ENCODE data around the gene TMEM14A. TPM values are rescaled to one million over a fixed set of nuclear protein-coding genes. Genes with fewer than 3 reads are reported as not detected.

TMEM14A gene
- total RNA-seq, 6 experiments from 2014 or later, result 20.7 to 41.2 (median 33.3) TPM

DNA sequence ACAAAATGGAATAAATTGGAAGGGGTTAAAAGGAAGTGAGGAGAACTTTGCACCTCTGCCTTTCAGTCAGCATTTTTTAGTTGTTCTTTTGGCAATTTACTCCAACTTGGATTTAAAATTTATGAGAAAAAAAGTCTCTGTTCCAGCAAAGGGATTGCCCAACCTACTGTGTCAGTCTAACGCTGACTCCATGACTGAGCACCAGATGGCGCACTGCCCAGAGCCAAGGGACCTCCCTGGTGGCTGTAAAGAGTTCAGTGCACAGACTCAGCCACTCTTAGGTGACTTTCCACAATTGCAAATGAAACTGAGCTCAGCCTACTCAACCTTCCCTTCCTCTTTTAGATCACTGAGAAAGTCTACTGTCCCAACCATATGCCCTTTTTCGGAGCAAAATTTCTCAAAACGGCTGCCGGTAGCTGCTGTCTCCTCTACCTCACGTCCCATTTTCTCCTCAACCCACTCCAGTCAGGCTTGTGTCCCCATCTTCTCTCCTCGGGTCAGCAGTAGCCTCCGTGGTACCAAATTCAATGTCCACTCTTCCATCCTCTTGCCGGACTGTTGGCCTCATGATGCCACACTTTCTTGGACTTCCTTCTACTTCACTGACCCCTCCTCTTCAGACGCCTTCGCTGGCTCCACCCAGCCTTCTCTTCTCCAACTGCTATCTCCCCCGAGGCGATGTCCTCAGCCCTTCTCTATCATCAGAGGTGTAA is 53.7 kb downstream of the TMEM14A start:
- peak overlapping the region; percentile 23 to 89 (median 65) for H3K27ac ChIP-seq
- H3K9me3 ChIP-seq, result no peaks in the 10 kb centered on the region
- WGBS (ENCODE audit: insufficient coverage, low coverage, low lambda C conversion rate, missing lambda C conversion rate), result 25% methylated on average over 11 of the region's 13 CpGs
- no peak for TF ChIP-seq POLR2A (IDR thresholded peaks at IDR 0.05)
- TF ChIP-seq, protein P1, sequence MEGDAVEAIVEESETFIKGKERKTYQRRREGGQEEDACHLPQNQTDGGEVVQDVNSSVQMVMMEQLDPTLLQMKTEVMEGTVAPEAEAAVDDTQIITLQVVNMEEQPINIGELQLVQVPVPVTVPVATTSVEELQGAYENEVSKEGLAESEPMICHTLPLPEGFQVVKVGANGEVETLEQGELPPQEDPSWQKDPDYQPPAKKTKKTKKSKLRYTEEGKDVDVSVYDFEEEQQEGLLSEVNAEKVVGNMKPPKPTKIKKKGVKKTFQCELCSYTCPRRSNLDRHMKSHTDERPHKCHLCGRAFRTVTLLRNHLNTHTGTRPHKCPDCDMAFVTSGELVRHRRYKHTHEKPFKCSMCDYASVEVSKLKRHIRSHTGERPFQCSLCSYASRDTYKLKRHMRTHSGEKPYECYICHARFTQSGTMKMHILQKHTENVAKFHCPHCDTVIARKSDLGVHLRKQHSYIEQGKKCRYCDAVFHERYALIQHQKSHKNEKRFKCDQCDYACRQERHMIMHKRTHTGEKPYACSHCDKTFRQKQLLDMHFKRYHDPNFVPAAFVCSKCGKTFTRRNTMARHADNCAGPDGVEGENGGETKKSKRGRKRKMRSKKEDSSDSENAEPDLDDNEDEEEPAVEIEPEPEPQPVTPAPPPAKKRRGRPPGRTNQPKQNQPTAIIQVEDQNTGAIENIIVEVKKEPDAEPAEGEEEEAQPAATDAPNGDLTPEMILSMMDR (IDR thresholded peaks at IDR 0.05), result peak; percentile 60 to 69 (median 64)
- H3K4me1 ChIP-seq, result peaks cover 0 to 60% (median 23%) of the 10 kb centered on the region in 4 donors
- intact Hi-C loops (cut with DNase I), result no loop called here
- DNase-seq (peak; percentile 91 to 96 (median 95)), ATAC-seq (peak; percentile 82 to 94 (median 88))
- H3K4me3 ChIP-seq, result peak overlapping the region in 1 of 3 donors; percentile 19
- no peaks in the 10 kb centered on the region for H3K36me3 ChIP-seq
- no peaks in the 10 kb centered on the region for H3K27me3 ChIP-seq

GRCh38 chr6:52725143-52725534 is 54.2 kb downstream of the TMEM14A start:
- no peaks in the 10 kb centered on the region for H3K9me3 ChIP-seq
- DNase-seq (peak in 1 of 3 donors; percentile 54), ATAC-seq (peak in 3 of 4 donors; percentile 13 to 19 (median 14))
- no peak overlapping the region for H3K4me3 ChIP-seq
- WGBS (ENCODE audit: insufficient coverage, low coverage, low lambda C conversion rate, missing lambda C conversion rate), result 19% methylated on average over 3 of the region's 3 CpGs
- H3K4me1 ChIP-seq, result peaks cover 0 to 66% (median 23%) of the 10 kb centered on the region in 4 donors
- H3K27me3 ChIP-seq, result no peaks in the 10 kb centered on the region
- intact Hi-C loops (cut with DNase I), result no loop called here
- no peak for TF ChIP-seq POLR2A (IDR thresholded peaks at IDR 0.05)
- TF ChIP-seq, protein P1 (IDR thresholded peaks at IDR 0.05), result no peak
- no peaks in the 10 kb centered on the region for H3K36me3 ChIP-seq
- peak overlapping the region; percentile 18 to 89 (median 65) for H3K27ac ChIP-seq

DNA sequence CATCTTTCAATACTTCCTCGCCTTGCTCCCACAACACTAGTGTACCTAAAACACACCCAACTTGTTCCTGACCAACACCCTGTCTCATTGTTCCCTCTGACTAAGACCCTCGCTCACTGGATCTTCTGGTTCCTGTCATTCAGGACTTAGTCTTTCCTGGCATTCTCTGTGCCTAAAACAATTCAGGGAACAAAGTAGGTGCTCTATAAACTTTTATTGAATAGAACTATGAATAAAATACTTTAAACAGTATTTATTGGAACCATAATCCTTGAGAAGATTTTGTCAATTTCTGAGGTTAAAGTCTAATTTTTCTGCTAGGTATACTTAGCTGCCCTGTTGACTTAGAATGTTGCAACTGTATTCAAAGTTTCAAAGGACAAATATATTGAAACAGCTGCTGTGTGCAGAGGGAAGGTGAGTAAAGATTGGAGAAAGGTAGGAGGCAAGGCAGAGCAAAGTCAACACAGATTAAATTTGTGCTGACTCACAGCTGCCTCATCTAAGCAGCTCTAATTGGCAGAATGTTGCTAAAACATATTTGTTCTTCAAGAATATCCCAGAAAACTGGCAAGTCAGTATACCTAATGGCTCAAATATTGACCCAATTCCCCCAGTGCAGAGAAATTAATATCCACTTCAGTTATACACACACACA is 54.8 kb downstream of the TMEM14A start:
- H3K4me1 ChIP-seq, result peaks cover 0 to 68% (median 23%) of the 10 kb centered on the region in 4 donors
- ATAC-seq (peak; percentile 57 to 81 (median 73)), DNase-seq (peak in 1 of 3 donors; percentile 69)

DNA sequence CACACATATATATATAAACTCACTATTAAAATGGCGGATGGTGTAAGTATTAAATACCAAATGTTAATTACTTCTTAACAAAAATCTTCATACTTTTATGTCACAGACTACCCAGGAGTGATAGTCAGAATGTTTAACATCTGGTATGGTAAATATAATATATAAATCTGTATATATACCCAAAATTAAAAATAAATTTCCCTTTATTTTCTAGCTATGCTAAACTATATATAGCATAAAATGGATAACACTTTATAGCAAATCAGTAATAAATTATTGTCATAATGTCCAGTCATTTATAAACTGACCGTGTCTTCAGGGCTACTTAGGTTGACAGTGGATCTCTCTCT is 55.3 kb downstream of the TMEM14A start:
- 38% methylated on average over 2 of the region's 2 CpGs for WGBS (ENCODE audit: insufficient coverage, low coverage, low lambda C conversion rate, missing lambda C conversion rate)
- ATAC-seq (no peak), DNase-seq (no peak)
- Histone ChIP-seq H3K27me3 (no peaks in the 10 kb centered on the region), H3K36me3 (no peaks in the 10 kb centered on the region), H3K4me1 (peaks cover 0 to 68% (median 23%) of the 10 kb centered on the region in 4 donors), H3K4me3 (no peak overlapping the region), H3K27ac (peak overlapping the region in 1 of 3 donors; percentile 81), H3K9me3 (no peaks in the 10 kb centered on the region)
- TF ChIP-seq, protein P1 (IDR thresholded peaks at IDR 0.05), result no peak
- no peak for TF ChIP-seq POLR2A (IDR thresholded peaks at IDR 0.05)
- intact Hi-C loops (cut with DNase I), result no loop called here

More for the DNA sequence above, 54.8 kb downstream of the TMEM14A start:
- peak overlapping the region in 2 of 3 donors; percentile 65 to 89 for H3K27ac ChIP-seq
- H3K36me3 ChIP-seq, result no peaks in the 10 kb centered on the region
- intact Hi-C loops (cut with DNase I), result no loop called here
- no peak overlapping the region for H3K4me3 ChIP-seq
- H3K27me3 ChIP-seq, result no peaks in the 10 kb centered on the region
- no peak for TF ChIP-seq POLR2A (IDR thresholded peaks at IDR 0.05)
- TF ChIP-seq, protein P1 (IDR thresholded peaks at IDR 0.05), result no peak
- 12% methylated on average over 2 of the region's 2 CpGs for WGBS (ENCODE audit: insufficient coverage, low coverage, low lambda C conversion rate, missing lambda C conversion rate)
- no peaks in the 10 kb centered on the region for H3K9me3 ChIP-seq

Measured in right lobe of liver (tissue), 6 donors.